Endothelial cell of umbilical vein (primary cell): Measurements from ENCODE around the gene SDK2. TPM values are rescaled to one million over a fixed set of nuclear protein-coding genes. Genes with fewer than 3 reads are reported as not detected.

Source experiments
- BruUV-seq: library from RNA; stranded (reverse); fragments of 400-500 nt; replicated peaks from 2 replicates; lab custom pipeline; 2021; lab: Mats Ljungman, UMichigan
- CTCF ChIA-PET: fragments of 300-600, 350-600 bp; sonication (Branson Sonifier 250); formaldehyde crosslinking; loops from one replicate; lab custom pipeline; 2021; ENCODE audit warnings: antibody characterized with exemption, inconsistent platforms; lab: Charles Lee
- POLR2A ChIA-PET: fragments of 300-600, 350-600 bp; sonication (Branson Sonifier 250); formaldehyde crosslinking; loops from one replicate; lab custom pipeline; 2021; ENCODE audit warnings: antibody characterized with exemption, inconsistent platforms; lab: Charles Lee
- DNase-seq: peaks from one replicate; pipeline ENCODE4 v3.0.0-alpha.2; 2011; ENCODE audit warnings: low read depth, low spot score
- FAIRE-seq: peaks from 2 replicates; lab custom pipeline; 2011; peaks lifted over from hg19 to GRCh38; lab: Jason Lieb, UNC
- H2AFZ ChIP-seq: 2 replicates; pipeline ENCODE4 v1.6.0; 2012; ENCODE audit warnings: low read depth, low read length, control low read depth, inconsistent platforms
- H3K27ac ChIP-seq: 2 replicates; pipeline ENCODE4 v1.5.1; 2011; ENCODE audit warnings: low read depth, mild to moderate bottlenecking, control low read depth, low read length, moderate library complexity; ENCODE audit not compliant: insufficient read depth
- H3K27me3 ChIP-seq, 2 experiments: 2 replicates each; pipeline versions ENCODE4 v1.6.0 to v1.6.1; 2011; ENCODE audit warnings: low read length in 2 of 2, mixed read lengths in 1 of 2; ENCODE audit not compliant: control insufficient read depth in 2 of 2, insufficient read depth in 2 of 2
- H3K36me3 ChIP-seq, 2 experiments: 2 replicates in 1 of 2; 3 replicates in 1 of 2; pipeline ENCODE4 v1.5.1; 2011; ENCODE audit warnings: low read length in 2 of 2, mild to moderate bottlenecking in 1 of 2, moderate library complexity in 1 of 2; ENCODE audit not compliant: control insufficient read depth in 2 of 2, insufficient read depth in 2 of 2; ENCODE audit errors: extremely low read depth in 1 of 2
- H3K4me1 ChIP-seq: 3 replicates; pipeline ENCODE4 v1.5.1; 2011; ENCODE audit warnings: mild to moderate bottlenecking, low read length; ENCODE audit not compliant: control insufficient read depth, insufficient read depth; ENCODE audit errors: extremely low read depth
- H3K4me2 ChIP-seq: 2 replicates; pipeline ENCODE4 v1.6.1; 2011; ENCODE audit warnings: low read length, control low read depth, mixed read lengths; ENCODE audit not compliant: insufficient read depth
- H3K4me3 ChIP-seq, 3 experiments: fragments of 200-600 bp in 1 of 3; sonication (generic), shearing (Covaris generic) in 1 of 3; replicated peaks in 1 of 3; 2 replicates each; pipeline ENCODE4 v1.5.1; 2011 to 2016; ENCODE audit warnings: control low read depth in 3 of 3, low read length in 3 of 3, mild to moderate bottlenecking in 2 of 3, inconsistent platforms in 1 of 3, low read depth in 1 of 3, moderate library complexity in 1 of 3; ENCODE audit not compliant: insufficient read depth in 1 of 3
- H3K79me2 ChIP-seq: 2 replicates; pipeline ENCODE4 v1.6.0; 2012; ENCODE audit warnings: low read length, inconsistent platforms; ENCODE audit not compliant: control insufficient read depth, insufficient read depth
- H3K9ac ChIP-seq: replicated peaks from 2 replicates; pipeline ENCODE3; 2011; ENCODE audit warnings: low read length, control low read depth; ENCODE audit not compliant: insufficient read depth; ENCODE audit errors: extremely low read depth
- H3K9me1 ChIP-seq: replicated peaks from 3 replicates; pipeline ENCODE4 v1.6.0; 2011; ENCODE audit warnings: mild to moderate bottlenecking, low read length; ENCODE audit not compliant: control insufficient read depth, insufficient read depth; ENCODE audit errors: extremely low read depth
- H3K9me3 ChIP-seq: replicated peaks from 2 replicates; pipeline ENCODE4 v1.5.1; 2012; ENCODE audit warnings: low read length, inconsistent platforms; ENCODE audit not compliant: control insufficient read depth, insufficient read depth
- H4K20me1 ChIP-seq: replicated peaks from 2 replicates; pipeline ENCODE3; 2011; ENCODE audit warnings: mild to moderate bottlenecking, low read length; ENCODE audit not compliant: control insufficient read depth, insufficient read depth; ENCODE audit errors: extremely low read depth
- JUN ChIP-seq: IDR thresholded peaks from 2 replicates; pipeline ENCODE4 v1.6.1; 2011; ENCODE audit warnings: borderline replicate concordance, low read depth; ENCODE audit not compliant: insufficient read length, insufficient read depth
- MAX ChIP-seq: IDR thresholded peaks from 2 replicates; pipeline ENCODE4 v1.6.1; 2011; ENCODE audit not compliant: insufficient read depth, insufficient read length
- POLR2A ChIP-seq: IDR thresholded peaks from 2 replicates; pipeline ENCODE4 v1.6.1; 2012; ENCODE audit warnings: low read depth, mild to moderate bottlenecking, control low read depth, low read length
- POLR2AphosphoS5 ChIP-seq: IDR thresholded peaks from 2 replicates; pipeline ENCODE4 v1.6.1; 2012; ENCODE audit warnings: low read depth, mild to moderate bottlenecking, control low read depth, low read length, moderate library complexity; ENCODE audit not compliant: insufficient read depth
- dilution Hi-C: fragments of 300-500 bp; cut with MboI; formaldehyde crosslinking; loops from one replicate; pipeline ENCODE4 v1.15.0; 2019; ENCODE audit warnings: low sequenced_read_pairs; ENCODE audit not compliant: extremely low pct_ligation_motif_present
- intact Hi-C: fragments of 100-400 bp; cut with micrococcal nuclease; formaldehyde crosslinking; loops from one replicate; pipeline ENCODE4 v1.10.0; 2022
- polyA plus RNA-seq, 4 experiments: library from polyadenylated mRNA; depleted of rRNA in 3 of 4; stranded (reverse) in 3 of 4; unstranded in 1 of 4; fragments of >200 nt; gene quantifications; 2 replicates each; pipeline versions ENCODE4 v1.2.1 to v1.2.3, GENCODE V29; 2011 to 2012; ENCODE audit warnings: missing spikeins in 1 of 4
- total RNA-seq: library from RNA; stranded (reverse); gene quantifications from 2 replicates; pipeline ENCODE4 v1.2.3, GENCODE V29; 2021

SDK2 gene
- total and polyA plus RNA-seq, 2 donors (not counting 3 experiments of a cell fraction or from before 2014, with no cell fraction given), result not detected

DNA sequence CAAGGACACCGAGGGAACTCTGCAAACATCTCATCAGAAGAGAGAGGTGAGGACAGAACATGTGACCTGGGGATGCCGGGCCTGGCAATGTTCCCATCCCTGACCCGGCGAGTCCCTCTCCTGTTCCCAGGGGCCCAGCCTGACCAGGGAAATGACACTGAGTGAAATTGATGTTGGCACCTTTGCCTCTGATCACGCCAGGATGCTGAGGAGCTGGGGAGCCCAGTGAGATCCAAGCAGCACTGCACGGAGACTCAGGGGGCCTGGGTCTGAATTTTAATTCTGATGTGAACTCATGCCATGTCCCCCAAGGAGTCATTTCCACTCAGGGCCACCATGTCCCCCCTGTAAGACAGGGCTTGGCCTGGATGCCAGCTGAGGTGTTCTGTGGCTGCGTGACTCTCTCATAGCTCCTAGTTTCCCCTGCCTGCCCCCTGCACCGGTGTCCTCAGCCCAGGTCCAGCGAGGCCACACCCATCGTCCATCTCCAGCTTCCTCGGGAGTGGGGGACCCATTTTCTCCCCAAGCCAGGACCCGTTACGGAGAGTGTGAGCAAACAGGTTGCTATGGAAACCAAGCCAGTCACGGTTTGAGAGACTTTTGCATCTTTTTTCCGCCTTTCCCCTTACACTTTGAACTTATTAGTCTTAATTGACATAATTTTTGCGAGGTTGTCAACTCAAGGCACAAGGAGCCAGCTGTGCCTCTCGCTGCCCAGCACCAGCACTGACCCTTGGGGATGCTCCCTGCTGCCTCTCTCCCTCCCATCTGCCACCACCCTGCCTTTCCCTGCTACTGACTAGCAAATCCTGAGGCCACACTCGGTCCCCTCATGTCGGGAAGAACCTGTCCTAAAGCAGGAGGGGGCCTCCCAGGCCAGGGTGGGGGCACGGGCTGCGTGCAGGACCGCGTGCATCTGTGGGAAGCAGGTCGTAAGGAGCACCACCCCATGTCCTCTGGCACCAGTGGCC is 150.0 kb downstream of the SDK2 start:
- TF ChIP-seq JUN, result no peak
- TF ChIP-seq POLR2AphosphoS5, result no peak
- TF ChIP-seq POLR2A, result no peak
- TF ChIP-seq MAX, result no peak
- CTCF ChIA-PET, result no interaction called here
- no TSS peak for BruUV-seq
- no peak for DNase-seq
- H4K20me1 ChIP-seq, result no peaks in the 10 kb centered on the region
- intact Hi-C loops, result no loop called here
- H3K9me3 ChIP-seq, result no peaks in the 10 kb centered on the region
- dilution Hi-C loops, result no loop called here
- no peak overlapping the region for H3K9ac ChIP-seq
- H3K9me1 ChIP-seq, result no peaks in the 10 kb centered on the region
- no peaks in the 10 kb centered on the region for H3K4me1 ChIP-seq
- H3K27me3 ChIP-seq, result no peaks in the 10 kb centered on the region
- no peaks in the 10 kb centered on the region for H3K36me3 ChIP-seq
- no peak overlapping the region for H3K27ac ChIP-seq
- no peak overlapping the region for H3K4me3 ChIP-seq
- POLR2A ChIA-PET, result no interaction called here
- H2AFZ ChIP-seq, result no peak overlapping the region
- no peak overlapping the region for H3K4me2 ChIP-seq
- H3K79me2 ChIP-seq, result no peaks in the 10 kb centered on the region
- FAIRE-seq, result no peak
